GM12878 (cell line): Measurements from ENCODE around the gene FAR2. TPM values are rescaled to one million over a fixed set of nuclear protein-coding genes. Genes with fewer than 3 reads are reported as not detected.

Source experiments
- ATAC-seq: fragments of 200-7000 bp; cut with Tn5 transposase; 3 replicates; pipeline ENCODE4 v1.9.1; 2020; ENCODE audit warnings: mild to moderate bottlenecking, moderate library complexity
- BruUV-seq: library from RNA; stranded (reverse); fragments of 400-500 nt; replicated peaks from 2 replicates; lab custom pipeline; 2021; lab: Mats Ljungman, UMichigan
- CTCF ChIA-PET: fragments of 300-600 bp; sonication (Branson Sonifier 250); formaldehyde crosslinking; extraction: SDS; loops from one replicate; lab custom pipeline; 2021; ENCODE audit warnings: inconsistent platforms; lab: Yijun Ruan, JAX
- POLR2A ChIA-PET: fragments of 350-600 bp; formaldehyde crosslinking; extraction: SDS; loops from one replicate; lab custom pipeline; 2021; ENCODE audit warnings: inconsistent platforms; lab: Charles Lee
- RAD21 ChIA-PET: fragments of 300-600 bp; sonication (Branson Sonifier 250); formaldehyde crosslinking; loops from one replicate; lab custom pipeline; 2023; ENCODE audit warnings: antibody characterized with exemption; ENCODE audit not compliant: unreplicated experiment; lab: Charles Lee
- SMC1A ChIA-PET: fragments of 300-600 bp; sonication (Branson Sonifier 250); formaldehyde crosslinking; loops from one replicate; lab custom pipeline; 2023; ENCODE audit not compliant: unreplicated experiment, uncharacterized antibody; lab: Charles Lee
- DNase-seq: peaks from one replicate; pipeline ENCODE4 v3.0.0-alpha.2; 2011; ENCODE audit warnings: low read depth, low spot score
- FAIRE-seq: peaks from 3 replicates; lab custom pipeline; 2011; peaks lifted over from hg19 to GRCh38; lab: Jason Lieb, UNC
- H2AFZ ChIP-seq: 2 replicates; pipeline ENCODE4 v1.6.0; 2011; ENCODE audit warnings: low read depth, low read length, control low read depth; ENCODE audit not compliant: control insufficient read depth
- H3K27ac ChIP-seq: 2 replicates; pipeline ENCODE4 v1.5.1; 2011; ENCODE audit warnings: control low read depth; ENCODE audit not compliant: control insufficient read depth, insufficient read depth
- H3K27me3 ChIP-seq, 2 experiments: replicated peaks in 1 of 2; 2 replicates each; pipeline versions ENCODE4 v1.6.0 to v1.6.1; 2011; ENCODE audit warnings: low read length in 1 of 2; ENCODE audit not compliant: control insufficient read depth in 2 of 2, insufficient read depth in 2 of 2
- H3K36me3 ChIP-seq, 2 experiments: 2 replicates each; pipeline ENCODE4 v1.5.1; 2011; ENCODE audit warnings: low read length in 1 of 2; ENCODE audit not compliant: control insufficient read depth in 2 of 2, insufficient read depth in 2 of 2
- H3K4me1 ChIP-seq: 2 replicates; pipeline ENCODE4 v1.6.1; 2011; ENCODE audit warnings: mild to moderate bottlenecking, low read length, moderate library complexity, mixed read lengths; ENCODE audit not compliant: control insufficient read depth, insufficient read depth
- H3K4me2 ChIP-seq: 2 replicates; pipeline ENCODE4 v1.6.0; 2011; ENCODE audit warnings: control low read depth; ENCODE audit not compliant: control insufficient read depth, insufficient read depth
- H3K4me3 ChIP-seq: fragments of 200-600 bp; sonication (generic); 2 replicates; pipeline ENCODE4 v1.5.1; 2016
- H3K79me2 ChIP-seq: 2 replicates; pipeline ENCODE4 v1.6.0; 2011; ENCODE audit warnings: low read length; ENCODE audit not compliant: control insufficient read depth, insufficient read depth
- H3K9ac ChIP-seq: 2 replicates; pipeline ENCODE4 v1.8.0; 2011; ENCODE audit warnings: low read length, control low read depth, mixed read lengths; ENCODE audit not compliant: control insufficient read depth, insufficient read depth
- H3K9me3 ChIP-seq: replicated peaks from 3 replicates; pipeline ENCODE4 v1.5.1; 2011; ENCODE audit warnings: mild to moderate bottlenecking, low read length; ENCODE audit not compliant: control insufficient read depth, insufficient read depth
- H4K20me1 ChIP-seq: 2 replicates; pipeline ENCODE4 v1.6.0; 2011; ENCODE audit not compliant: control insufficient read depth, insufficient read depth
- ATF7 ChIP-seq: fragments of 450-650 bp; IDR thresholded peaks from 2 replicates; pipeline ENCODE4 v1.6.1; 2016; ENCODE audit warnings: low read depth, mild to moderate bottlenecking
- CEBPB ChIP-seq, 2 experiments: fragments of 150-350 bp in 1 of 2; IDR thresholded peaks; 2 replicates each; pipeline ENCODE4 v1.6.1; 2012 to 2014; ENCODE audit warnings: low read depth in 2 of 2, low read length in 2 of 2, borderline replicate concordance in 1 of 2, inconsistent platforms in 1 of 2
- EGR1 ChIP-seq, 2 experiments: IDR thresholded peaks; 1 replicate in 1 of 2; 2 replicates in 1 of 2; pipeline ENCODE4 v1.6.1; 2011 to 2012; ENCODE audit warnings: low read depth in 2 of 2, low read length in 2 of 2, borderline replicate concordance in 1 of 2, mild to moderate bottlenecking in 1 of 2, moderate library complexity in 1 of 2
- JUND ChIP-seq: IDR thresholded peaks from 2 replicates; pipeline ENCODE4 v1.6.1; 2012; ENCODE audit warnings: low read depth, mild to moderate bottlenecking, low read length, improper control_type of control experiment, moderate library complexity
- POLR2A ChIP-seq: IDR thresholded peaks from 2 replicates; pipeline ENCODE4 v1.6.1; 2011; ENCODE audit warnings: low read depth, mild to moderate bottlenecking, low read length
- POLR2AphosphoS2 ChIP-seq: IDR thresholded peaks from 2 replicates; pipeline ENCODE4 v1.6.1; 2011; ENCODE audit warnings: low read depth, mild to moderate bottlenecking, low read length, improper control_type of control experiment, moderate library complexity
- RBBP5 ChIP-seq: fragments of 200-600 bp; sonication (generic); conservative IDR thresholded peaks from 2 replicates; pipeline ENCODE4 v1.6.1; 2016
- SMAD1 ChIP-seq: fragments of 450-650 bp; IDR thresholded peaks from 2 replicates; pipeline ENCODE4 v1.6.1; 2018; ENCODE audit warnings: mild to moderate bottlenecking, low read depth; ENCODE audit not compliant: partially characterized antibody
- TBL1XR1 ChIP-seq: IDR thresholded peaks from 2 replicates; pipeline ENCODE4 v1.6.1; 2012; ENCODE audit warnings: low read depth, low read length, improper control_type of control experiment
- ZNF622 ChIP-seq: fragments of 450-650 bp; IDR thresholded peaks from 2 replicates; pipeline ENCODE4 v1.6.1; 2017; ENCODE audit warnings: mild to moderate bottlenecking, inconsistent platforms
- WGBS: methylation state at CpG from one replicate; pipeline ENCODE4 v1.1.6; 2016; ENCODE audit warnings: low lambda C conversion rate; ENCODE audit not compliant: insufficient replicate concordance, insufficient coverage; ENCODE audit errors: missing lambda C conversion rate; 5-methylcytosine and 5-hydroxymethylcytosine counted together
- in situ Hi-C: fragments of 300-500 bp; cut with MboI; formaldehyde crosslinking; loops from 9 replicates; pipeline ENCODE4 v1.14.3; 2018; ENCODE audit warnings: mixed read lengths
- intact Hi-C: fragments of 100-400 bp; cut with micrococcal nuclease; formaldehyde crosslinking; loops from one replicate; pipeline ENCODE4 v1.14.2; 2022; ENCODE audit not compliant: unreplicated experiment
- polyA plus RNA-seq, 11 experiments: library from polyadenylated mRNA; depleted of rRNA in 4 of 11; unstranded in 6 of 11; stranded (reverse) in 5 of 11; fragments of >200 nt; fragmentation: Nextera tagmentation in 4 of 11; fragmentation: Illumina TruSeq in 1 of 11; extraction: Ambion mirVana in 4 of 11; extraction: Trizol in 1 of 11; gene quantifications; 1 replicate in 1 of 11; 2 replicates in 10 of 11; pipeline versions ENCODE4 v1.2.1 to v1.2.3, GENCODE V29; 2011 to 2016; ENCODE audit warnings: inconsistent platforms in 2 of 11, missing spikeins in 2 of 11, low read depth in 1 of 11
- total RNA-seq, 4 experiments: library from RNA; depleted of rRNA in 3 of 4; stranded (reverse); fragments of >200 nt in 3 of 4; fragmentation: Illumina TruSeq in 1 of 4; extraction: Trizol in 1 of 4; gene quantifications; 2 replicates each; pipeline versions ENCODE4 v1.2.1 to v1.2.3, GENCODE V29; 2013 to 2021
- TF ChIP-seq, protein P1 (sequence below): fragments of 450-650 bp; IDR thresholded peaks from 2 replicates; pipeline ENCODE4 v1.6.1; 2016; ENCODE audit warnings: mild to moderate bottlenecking, moderate library complexity, borderline replicate concordance
- TF ChIP-seq, protein P2 (sequence below): fragments of 450-650 bp; IDR thresholded peaks from 2 replicates; pipeline ENCODE4 v1.6.1; 2016; ENCODE audit warnings: mild to moderate bottlenecking
- TF ChIP-seq, protein P3 (sequence below): IDR thresholded peaks from 2 replicates; pipeline ENCODE4 v1.6.1; 2011; ENCODE audit warnings: borderline replicate concordance, low read depth, mild to moderate bottlenecking, moderate library complexity, mixed read lengths, low read length; ENCODE audit not compliant: insufficient read depth; ENCODE audit errors: extremely low read length
- TF ChIP-seq, protein P4 (sequence below): IDR thresholded peaks from 2 replicates; pipeline ENCODE4 v1.6.1; 2012; ENCODE audit warnings: low read length, inconsistent platforms

Gene FAR2
- total and polyA plus RNA-seq, 10 of the 15 experiments (the other 5 are each of a cell fraction or from before 2014, with no cell fraction given) = 0.50 to 1.1 (median 0.65) TPM

DNA sequence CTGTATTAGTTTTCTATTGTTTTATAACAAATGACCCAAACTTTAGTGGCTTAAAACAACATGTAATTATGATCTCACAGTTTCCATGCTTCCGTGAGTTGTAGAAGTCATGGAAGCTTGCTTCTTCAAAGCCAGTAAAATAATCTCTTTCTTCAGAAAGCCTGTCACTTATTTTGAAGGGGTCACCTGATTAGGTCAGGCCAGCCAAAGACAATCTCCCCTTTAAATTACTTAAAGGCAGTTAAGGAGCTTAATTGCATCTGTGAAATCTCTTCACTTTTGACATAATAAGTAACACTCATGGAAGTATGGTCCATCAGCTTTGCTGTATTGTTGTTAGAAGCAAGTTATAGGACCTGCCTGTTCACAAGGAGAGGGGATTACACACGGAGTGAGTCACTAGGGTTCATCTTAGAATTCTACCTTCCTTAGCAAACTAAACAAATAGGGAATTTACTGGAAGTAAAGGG is 89.8 kb downstream of the FAR2 start:
- intact Hi-C loops = no loop called here
- DNase-seq = no peak
- Histone ChIP-seq H3K27ac (no peak overlapping the region), H3K4me3 (no peak overlapping the region), H3K9ac (no peak overlapping the region), H3K9me3 (no peaks in the 10 kb centered on the region), H3K4me1 (peaks cover 15% of the 10 kb centered on the region), H2AFZ (no peak overlapping the region), H3K27me3 (no peaks in the 10 kb centered on the region), H3K36me3 (no peaks in the 10 kb centered on the region), H3K4me2 (no peak overlapping the region), H3K79me2 (no peaks in the 10 kb centered on the region), H4K20me1 (no peaks in the 10 kb centered on the region)
- BruUV-seq = no TSS peak
- SMC1A ChIA-PET = interaction anchor here (1.2 to 2.4 kb wide), 4 partner anchors 9 to 151 kb away, joined by 3 to 7 read pairs (median 4); no protein-coding TSS in a partner anchor
- FAIRE-seq = no peak
- CTCF ChIA-PET = interaction anchor here (1.2 to 1.3 kb wide), 2 partner anchors 14 to 79 kb away, joined by 3 read pairs; no protein-coding TSS in a partner anchor
- POLR2A ChIA-PET = no interaction called here
- no peak for ATAC-seq
- RAD21 ChIA-PET = no interaction called here
- in situ Hi-C loops = no loop called here
- TF ChIP-seq TBL1XR1 (no peak), ATF7 (no peak), POLR2AphosphoS2 (no peak), SMAD1 (no peak), EGR1 (IDR thresholded peaks at IDR 0.05; ENCODE audit: borderline replicate concordance in 1 of 2, low read depth in 2 of 2, low read length in 2 of 2) (no peak), ZNF622 (no peak), CEBPB (IDR thresholded peaks at IDR 0.05; ENCODE audit: borderline replicate concordance in 1 of 2, low read depth in 2 of 2, low read length in 2 of 2) (no peak), JUND (no peak), POLR2A (no peak), RBBP5 (no peak)
- TF ChIP-seq, protein P1, sequence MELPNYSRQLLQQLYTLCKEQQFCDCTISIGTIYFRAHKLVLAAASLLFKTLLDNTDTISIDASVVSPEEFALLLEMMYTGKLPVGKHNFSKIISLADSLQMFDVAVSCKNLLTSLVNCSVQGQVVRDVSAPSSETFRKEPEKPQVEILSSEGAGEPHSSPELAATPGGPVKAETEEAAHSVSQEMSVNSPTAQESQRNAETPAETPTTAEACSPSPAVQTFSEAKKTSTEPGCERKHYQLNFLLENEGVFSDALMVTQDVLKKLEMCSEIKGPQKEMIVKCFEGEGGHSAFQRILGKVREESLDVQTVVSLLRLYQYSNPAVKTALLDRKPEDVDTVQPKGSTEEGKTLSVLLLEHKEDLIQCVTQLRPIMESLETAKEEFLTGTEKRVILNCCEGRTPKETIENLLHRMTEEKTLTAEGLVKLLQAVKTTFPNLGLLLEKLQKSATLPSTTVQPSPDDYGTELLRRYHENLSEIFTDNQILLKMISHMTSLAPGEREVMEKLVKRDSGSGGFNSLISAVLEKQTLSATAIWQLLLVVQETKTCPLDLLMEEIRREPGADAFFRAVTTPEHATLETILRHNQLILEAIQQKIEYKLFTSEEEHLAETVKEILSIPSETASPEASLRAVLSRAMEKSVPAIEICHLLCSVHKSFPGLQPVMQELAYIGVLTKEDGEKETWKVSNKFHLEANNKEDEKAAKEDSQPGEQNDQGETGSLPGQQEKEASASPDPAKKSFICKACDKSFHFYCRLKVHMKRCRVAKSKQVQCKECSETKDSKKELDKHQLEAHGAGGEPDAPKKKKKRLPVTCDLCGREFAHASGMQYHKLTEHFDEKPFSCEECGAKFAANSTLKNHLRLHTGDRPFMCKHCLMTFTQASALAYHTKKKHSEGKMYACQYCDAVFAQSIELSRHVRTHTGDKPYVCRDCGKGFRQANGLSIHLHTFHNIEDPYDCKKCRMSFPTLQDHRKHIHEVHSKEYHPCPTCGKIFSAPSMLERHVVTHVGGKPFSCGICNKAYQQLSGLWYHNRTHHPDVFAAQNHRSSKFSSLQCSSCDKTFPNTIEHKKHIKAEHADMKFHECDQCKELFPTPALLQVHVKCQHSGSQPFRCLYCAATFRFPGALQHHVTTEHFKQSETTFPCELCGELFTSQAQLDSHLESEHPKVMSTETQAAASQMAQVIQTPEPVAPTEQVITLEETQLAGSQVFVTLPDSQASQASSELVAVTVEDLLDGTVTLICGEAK = no peak
- TF ChIP-seq, protein P2, sequence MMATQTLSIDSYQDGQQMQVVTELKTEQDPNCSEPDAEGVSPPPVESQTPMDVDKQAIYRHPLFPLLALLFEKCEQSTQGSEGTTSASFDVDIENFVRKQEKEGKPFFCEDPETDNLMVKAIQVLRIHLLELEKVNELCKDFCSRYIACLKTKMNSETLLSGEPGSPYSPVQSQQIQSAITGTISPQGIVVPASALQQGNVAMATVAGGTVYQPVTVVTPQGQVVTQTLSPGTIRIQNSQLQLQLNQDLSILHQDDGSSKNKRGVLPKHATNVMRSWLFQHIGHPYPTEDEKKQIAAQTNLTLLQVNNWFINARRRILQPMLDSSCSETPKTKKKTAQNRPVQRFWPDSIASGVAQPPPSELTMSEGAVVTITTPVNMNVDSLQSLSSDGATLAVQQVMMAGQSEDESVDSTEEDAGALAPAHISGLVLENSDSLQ = no peak
- TF ChIP-seq, protein P3, sequence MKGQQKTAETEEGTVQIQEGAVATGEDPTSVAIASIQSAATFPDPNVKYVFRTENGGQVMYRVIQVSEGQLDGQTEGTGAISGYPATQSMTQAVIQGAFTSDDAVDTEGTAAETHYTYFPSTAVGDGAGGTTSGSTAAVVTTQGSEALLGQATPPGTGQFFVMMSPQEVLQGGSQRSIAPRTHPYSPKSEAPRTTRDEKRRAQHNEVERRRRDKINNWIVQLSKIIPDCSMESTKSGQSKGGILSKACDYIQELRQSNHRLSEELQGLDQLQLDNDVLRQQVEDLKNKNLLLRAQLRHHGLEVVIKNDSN = no peak
- TF ChIP-seq, protein P4, sequence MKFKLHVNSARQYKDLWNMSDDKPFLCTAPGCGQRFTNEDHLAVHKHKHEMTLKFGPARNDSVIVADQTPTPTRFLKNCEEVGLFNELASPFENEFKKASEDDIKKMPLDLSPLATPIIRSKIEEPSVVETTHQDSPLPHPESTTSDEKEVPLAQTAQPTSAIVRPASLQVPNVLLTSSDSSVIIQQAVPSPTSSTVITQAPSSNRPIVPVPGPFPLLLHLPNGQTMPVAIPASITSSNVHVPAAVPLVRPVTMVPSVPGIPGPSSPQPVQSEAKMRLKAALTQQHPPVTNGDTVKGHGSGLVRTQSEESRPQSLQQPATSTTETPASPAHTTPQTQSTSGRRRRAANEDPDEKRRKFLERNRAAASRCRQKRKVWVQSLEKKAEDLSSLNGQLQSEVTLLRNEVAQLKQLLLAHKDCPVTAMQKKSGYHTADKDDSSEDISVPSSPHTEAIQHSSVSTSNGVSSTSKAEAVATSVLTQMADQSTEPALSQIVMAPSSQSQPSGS = no peak
- TF ChIP-seq, all 136 proteins: peak for 0
- 43% methylated on average over 2 of the region's 2 CpGs for WGBS
